ENCODE data around the gene OOSP4B.
"Not testable (repeated sequence)": the region's sequence is repeated elsewhere in the genome, so short reads cannot be mapped to it uniquely, and the experiment has no call there.

Gene OOSP4B

DNA sequence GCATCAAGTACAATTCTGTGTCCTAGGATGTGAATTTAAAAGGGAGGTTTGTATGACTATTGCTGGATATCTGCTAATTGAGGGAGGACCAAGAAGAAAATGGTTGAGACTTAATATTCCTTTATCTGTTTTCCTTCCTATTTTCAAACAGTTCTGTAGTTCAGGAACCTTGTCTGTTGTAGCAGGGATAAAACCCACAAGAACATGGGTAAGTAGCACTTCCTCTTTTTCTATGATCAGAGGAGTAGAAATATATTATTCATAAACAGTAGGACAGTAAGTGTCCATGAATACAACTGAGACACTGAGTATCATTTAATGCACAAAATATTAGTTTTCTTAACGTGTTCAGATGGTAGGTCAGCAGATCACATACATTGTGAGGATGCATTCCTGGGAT is 47.1 kb downstream of the OOSP4B start:
- no peak for DNase-seq

DNA sequence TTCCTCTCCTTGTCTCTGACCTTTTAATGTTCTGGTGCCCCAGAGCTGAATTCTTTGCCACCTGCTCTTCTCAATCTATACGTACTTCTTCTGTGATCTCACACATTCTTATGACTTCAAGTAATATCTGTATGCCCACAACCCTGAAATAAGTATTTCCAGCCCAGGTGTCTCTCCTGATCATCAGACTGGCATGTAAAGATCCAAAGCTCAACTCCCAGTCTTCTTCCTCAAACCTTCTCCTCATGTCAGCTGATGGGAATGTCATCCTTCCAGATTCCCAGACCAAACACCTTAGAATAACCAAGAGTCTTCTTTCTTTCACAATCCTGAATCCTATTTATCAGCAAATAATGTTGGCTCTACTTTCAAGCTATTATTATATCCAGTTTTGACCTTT is 48.8 kb downstream of the OOSP4B start:
- no peak for DNase-seq

DNA sequence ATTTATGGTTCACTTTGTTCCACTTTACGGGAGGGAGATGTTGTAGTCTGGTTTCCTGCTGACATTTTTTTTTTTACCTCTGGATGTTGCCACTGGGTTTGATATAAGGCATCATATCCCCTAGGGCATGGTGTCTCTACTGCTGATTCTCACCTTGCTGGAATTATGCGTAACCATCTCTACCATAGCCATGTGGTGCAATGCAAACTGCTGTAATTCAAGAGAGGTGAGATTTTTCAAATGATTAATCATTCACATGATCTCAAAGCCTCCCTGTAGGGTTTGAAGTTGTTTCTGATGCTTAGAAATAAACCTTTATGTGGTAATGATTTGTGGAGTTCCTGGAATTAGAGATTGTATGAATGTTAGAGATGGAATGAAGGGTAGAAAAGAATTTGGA is 52.5 kb downstream of the OOSP4B start:
- DNase-seq: no peak

DNA sequence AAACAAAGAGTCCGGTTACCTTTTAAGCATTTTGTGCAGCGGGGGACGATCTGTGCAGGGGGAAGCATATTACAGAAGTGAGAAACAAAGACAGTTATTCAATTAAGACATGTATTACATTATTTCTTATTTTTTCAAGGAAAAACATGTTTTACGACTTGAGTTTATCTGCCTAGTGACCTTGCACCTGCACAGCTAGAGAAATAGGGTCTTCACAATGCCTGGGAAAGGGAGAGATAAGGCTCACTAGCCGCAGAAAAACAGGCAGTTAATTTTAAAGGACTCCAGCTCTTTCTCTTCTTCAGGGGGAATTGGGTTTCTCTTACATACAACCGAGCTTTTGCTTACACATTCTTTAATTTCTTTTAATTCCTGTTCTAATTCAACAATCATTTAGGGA is 54.7 kb downstream of the OOSP4B start:
- DNase-seq: not testable (repeated sequence)

DNA sequence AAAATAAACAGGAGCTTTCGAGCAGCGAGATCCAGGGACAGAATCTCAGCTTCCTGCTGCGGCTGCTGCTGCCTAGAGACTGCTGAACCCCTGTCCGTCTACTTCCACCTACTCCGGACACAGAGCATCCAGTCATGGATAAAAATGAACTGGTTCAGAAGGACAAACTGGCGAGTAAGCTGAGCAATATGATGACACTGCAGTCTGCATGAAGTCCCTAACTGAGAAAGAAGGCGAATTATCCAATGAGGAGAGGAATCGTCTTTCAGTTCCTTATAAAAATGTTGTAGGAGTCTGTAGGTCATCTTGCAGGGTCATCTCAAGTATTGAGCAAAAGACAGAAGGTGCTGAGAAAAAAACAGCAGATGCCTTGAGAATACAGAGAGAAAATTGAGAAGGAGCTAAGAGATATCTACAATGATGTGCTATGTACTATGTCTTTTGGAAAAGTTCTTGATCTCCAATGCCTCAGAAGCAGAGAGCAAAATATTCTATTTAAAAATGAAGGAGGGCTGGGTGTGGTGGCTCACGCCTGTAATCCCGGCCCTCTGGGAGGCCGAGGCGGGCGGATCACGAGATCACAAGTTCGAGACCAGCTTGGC is 60.3 kb downstream of the OOSP4B start:
- DNase-seq: no peak

DNA sequence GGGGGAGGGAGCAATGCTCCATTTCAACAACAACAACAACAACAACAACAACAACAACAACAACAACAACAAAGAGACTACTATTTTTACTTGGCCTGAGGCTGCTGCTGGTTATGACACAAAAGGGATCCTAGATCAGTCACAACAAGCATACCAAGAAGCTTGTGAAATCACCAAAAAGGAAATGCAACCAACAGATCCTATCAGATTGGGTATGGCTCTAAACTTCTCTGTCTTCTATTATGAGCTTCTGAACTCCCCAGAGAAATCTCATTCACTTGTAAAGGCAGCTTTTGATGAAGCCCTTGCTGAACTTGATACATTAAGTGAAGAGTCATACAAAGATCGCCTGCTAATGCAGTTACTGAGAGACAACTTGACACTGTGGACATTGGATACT is 61.0 kb downstream of the OOSP4B start:
- no peak for DNase-seq

DNA sequence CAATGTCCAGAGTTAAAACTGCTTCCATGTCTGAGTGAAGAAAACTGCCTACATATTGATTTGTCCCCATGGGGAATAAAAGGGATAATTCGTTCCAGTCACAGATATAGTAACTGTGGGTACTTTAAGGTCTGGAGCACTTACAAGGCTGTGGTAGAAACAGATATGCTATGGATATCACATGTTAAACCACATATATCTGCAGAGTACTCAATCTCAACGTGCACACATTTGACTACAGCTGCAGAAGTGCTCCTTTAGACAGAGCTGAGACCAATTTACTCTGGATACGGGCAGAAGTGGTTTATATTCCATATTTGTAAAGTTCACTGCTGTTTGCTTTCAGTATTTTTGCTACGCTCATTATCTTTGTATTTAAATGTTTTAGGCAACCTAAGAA is 61.8 kb downstream of the OOSP4B start:
- DNase-seq: no peak

DNA sequence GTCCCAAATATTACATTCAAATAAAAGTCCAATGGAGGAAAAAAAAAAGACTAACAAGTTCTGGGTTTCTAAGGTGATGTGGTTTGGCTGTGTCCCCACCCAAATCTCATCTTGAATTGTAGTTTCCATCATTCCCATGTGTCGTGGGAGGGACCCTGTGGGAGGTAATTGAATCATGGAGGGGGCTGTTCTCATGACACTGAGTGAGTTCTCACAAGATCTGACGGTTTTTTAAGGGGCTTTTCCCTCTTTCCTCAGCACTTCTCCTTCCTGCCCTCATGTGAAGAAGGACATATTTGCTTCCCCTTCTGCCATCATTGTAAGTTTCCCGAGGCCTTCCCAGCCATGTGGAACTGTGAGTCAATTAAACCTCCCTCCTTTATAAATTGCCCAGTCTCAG is 63.6 kb downstream of the OOSP4B start:
- no peak for DNase-seq
